Gastroesophageal sphincter (tissue), 3 donors: ENCODE results near the gene BIRC6.

Experiments
- CTCF ChIP-seq, 4 experiments: fragments of 200-600 bp in 2 of 4; fragments of 450-650 bp in 2 of 4; sonication (generic) in 1 of 4; IDR thresholded peaks; one replicate each; pipeline ENCODE4 v1.5.1; 2017 to 2019; ENCODE audit warnings: antibody characterized with exemption in 4 of 4, mild to moderate bottlenecking in 2 of 4, moderate library complexity in 2 of 4
- EP300 ChIP-seq: sonication (generic); formaldehyde crosslinking; IDR thresholded peaks from one replicate; pipeline ENCODE4 v1.6.1; 2017; ENCODE audit warnings: antibody characterized with exemption, mild to moderate bottlenecking
- POLR2A ChIP-seq, 2 donors: fragments of 450-650 bp; IDR thresholded peaks; one replicate each; pipeline ENCODE4 v1.6.1; 2017; ENCODE audit warnings: antibody characterized with exemption in 2 of 2, mild to moderate bottlenecking in 2 of 2, moderate library complexity in 1 of 2
- POLR2AphosphoS5 ChIP-seq: sonication (generic); formaldehyde crosslinking; IDR thresholded peaks from one replicate; pipeline ENCODE4 v1.6.1; 2017; ENCODE audit warnings: antibody characterized with exemption

GRCh38 chr2:32522770-32523169, 165.9 kb downstream of the BIRC6 start:
- TF ChIP-seq CTCF (IDR thresholded peaks at IDR 0.05) = no peak
- TF ChIP-seq POLR2A (IDR thresholded peaks at IDR 0.05) = no peak
- TF ChIP-seq EP300 = no peak
- TF ChIP-seq POLR2AphosphoS5 = no peak
